Keratinocyte (primary cell): Measurements from ENCODE around the gene BEST3. TPM values are rescaled to one million over a fixed set of nuclear protein-coding genes. Genes with fewer than 3 reads are reported as not detected.

Source experiments
- DNase-seq: peaks from one replicate; pipeline ENCODE4 v3.0.0-alpha.2; 2011; ENCODE audit warnings: low read depth, missing footprints, low spot score
- FAIRE-seq: peaks from 2 replicates; lab custom pipeline; 2011; peaks lifted over from hg19 to GRCh38; lab: Jason Lieb, UNC
- H2AFZ ChIP-seq: 2 replicates; pipeline ENCODE4 v1.6.0; 2012; ENCODE audit warnings: low read length, control low read depth, inconsistent platforms; ENCODE audit not compliant: control insufficient read depth
- H3K27ac ChIP-seq: 2 replicates; pipeline ENCODE4 v1.5.1; 2011; ENCODE audit warnings: low read length; ENCODE audit not compliant: control insufficient read depth, insufficient read depth
- H3K27me3 ChIP-seq: 3 replicates; pipeline ENCODE4 v1.6.0; 2011; ENCODE audit warnings: low read length; ENCODE audit not compliant: control insufficient read depth, insufficient read depth; ENCODE audit errors: extremely low read depth
- H3K36me3 ChIP-seq, 2 experiments: 2 replicates in 1 of 2; 3 replicates in 1 of 2; pipeline ENCODE4 v1.5.1; 2011; ENCODE audit warnings: low read length in 2 of 2, mild to moderate bottlenecking in 1 of 2; ENCODE audit not compliant: control insufficient read depth in 2 of 2, insufficient read depth in 2 of 2; ENCODE audit errors: extremely low read depth in 1 of 2
- H3K4me1 ChIP-seq: 3 replicates; pipeline ENCODE4 v1.5.1; 2011; ENCODE audit warnings: low read length; ENCODE audit not compliant: control insufficient read depth, insufficient read depth; ENCODE audit errors: extremely low read depth
- H3K4me2 ChIP-seq: 3 replicates; pipeline ENCODE4 v1.6.0; 2011; ENCODE audit warnings: low read depth, low read length; ENCODE audit not compliant: control insufficient read depth, insufficient read depth; ENCODE audit errors: extremely low read depth
- H3K4me3 ChIP-seq, 3 experiments: fragments of 200-600 bp in 1 of 3; sonication (generic) in 1 of 3; 2 replicates in 2 of 3; 3 replicates in 1 of 3; pipeline ENCODE4 v1.5.1; 2011 to 2016; ENCODE audit warnings: low read length in 3 of 3, mild to moderate bottlenecking in 3 of 3, control low read depth in 2 of 3, inconsistent platforms in 1 of 3, low read depth in 1 of 3, mixed read lengths in 1 of 3, mixed run types in 1 of 3, moderate library complexity in 1 of 3; ENCODE audit not compliant: control insufficient read depth in 2 of 3, insufficient read depth in 2 of 3; ENCODE audit errors: extremely low read depth in 1 of 3
- H3K79me2 ChIP-seq: 2 replicates; pipeline ENCODE4 v1.6.0; 2012; ENCODE audit warnings: low read length; ENCODE audit not compliant: control insufficient read depth, insufficient read depth
- H3K9ac ChIP-seq: 3 replicates; pipeline ENCODE4 v1.6.0; 2011; ENCODE audit warnings: low read length; ENCODE audit not compliant: control insufficient read depth, insufficient read depth; ENCODE audit errors: extremely low read depth
- H3K9me1 ChIP-seq: 3 replicates; pipeline ENCODE4 v1.6.0; 2011; ENCODE audit warnings: low read length; ENCODE audit not compliant: control insufficient read depth, insufficient read depth; ENCODE audit errors: extremely low read depth
- H3K9me3 ChIP-seq: 2 replicates; pipeline ENCODE4 v1.5.1; 2012; ENCODE audit warnings: low read depth, low read length; ENCODE audit not compliant: control insufficient read depth
- H4K20me1 ChIP-seq: 3 replicates; pipeline ENCODE4 v1.6.0; 2011; ENCODE audit warnings: low read length; ENCODE audit not compliant: control insufficient read depth, insufficient read depth; ENCODE audit errors: extremely low read depth
- EZH2 ChIP-seq: IDR thresholded peaks from one replicate; pipeline ENCODE4 v1.6.1; 2012; ENCODE audit warnings: inconsistent platforms, mild to moderate bottlenecking, low read length, moderate library complexity
- dilution Hi-C: fragments of 300-500 bp; cut with MboI; formaldehyde crosslinking; loops from one replicate; pipeline ENCODE4 v1.7.0; 2020; ENCODE audit warnings: low sequenced_read_pairs; ENCODE audit not compliant: extremely low pct_ligation_motif_present
- polyA plus RNA-seq, 5 experiments: library from polyadenylated mRNA; depleted of rRNA in 3 of 5; stranded (reverse) in 3 of 5; stranded (forward) in 1 of 5; unstranded in 1 of 5; fragments of >200 nt; gene quantifications; 1 replicate in 1 of 5; 2 replicates in 3 of 5; 3 replicates in 1 of 5; pipeline versions ENCODE4 v1.2.1 to v1.2.3, GENCODE V29; 2011 to 2012; ENCODE audit warnings: missing spikeins in 2 of 5, low read depth in 1 of 5, low replicate concordance in 1 of 5
- TF ChIP-seq, protein P1 (sequence below), 3 experiments: IDR thresholded peaks in 1 of 3; conservative IDR thresholded peaks in 1 of 3; optimal IDR thresholded peaks in 1 of 3; 2 replicates in 2 of 3; 3 replicates in 1 of 3; pipeline versions ENCODE3 to v1.5.1; 2011; ENCODE audit warnings: low read length in 3 of 3, mild to moderate bottlenecking in 3 of 3, moderate library complexity in 2 of 3, control low read depth in 1 of 3, inconsistent platforms in 1 of 3; ENCODE audit not compliant: insufficient read depth in 2 of 3; ENCODE audit errors: extremely low read depth in 1 of 3

Gene BEST3
- polyA plus RNA-seq, 1 donor (not counting 4 experiments of a cell fraction or from before 2014, with no cell fraction given), result 0.07 TPM

DNA sequence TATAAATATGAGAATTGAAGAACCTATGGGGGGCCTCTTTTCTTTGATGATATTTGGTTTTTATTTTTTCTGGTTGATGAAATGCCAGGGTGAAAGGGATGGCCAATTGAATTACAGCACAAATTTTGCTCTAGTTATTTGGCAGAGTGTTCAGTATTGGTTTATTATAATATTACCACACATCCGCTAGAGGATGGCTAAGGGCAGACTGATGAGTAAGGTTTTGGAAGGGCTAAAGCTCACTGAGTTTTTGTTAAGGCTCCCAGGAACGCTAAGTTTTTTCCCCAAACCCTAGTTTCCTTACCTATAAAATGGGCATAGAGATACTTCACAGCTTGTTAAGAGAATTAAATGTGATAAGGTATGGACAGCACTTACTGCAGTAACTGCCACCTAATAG is 54.1 kb downstream of the BEST3 start:
- H3K4me1 ChIP-seq, result peaks cover 7% of the 10 kb centered on the region
- FAIRE-seq (no peak), DNase-seq (no peak)
- H3K4me3 ChIP-seq, result no peak overlapping the region
- H3K9me1 ChIP-seq, result no peaks in the 10 kb centered on the region
- H3K9me3 ChIP-seq, result no peaks in the 10 kb centered on the region
- H3K27ac ChIP-seq, result no peak overlapping the region
- no peaks in the 10 kb centered on the region for H3K79me2 ChIP-seq
- H3K36me3 ChIP-seq, result no peaks in the 10 kb centered on the region
- no peak overlapping the region for H3K4me2 ChIP-seq
- no peak overlapping the region for H2AFZ ChIP-seq
- TF ChIP-seq, protein P1, sequence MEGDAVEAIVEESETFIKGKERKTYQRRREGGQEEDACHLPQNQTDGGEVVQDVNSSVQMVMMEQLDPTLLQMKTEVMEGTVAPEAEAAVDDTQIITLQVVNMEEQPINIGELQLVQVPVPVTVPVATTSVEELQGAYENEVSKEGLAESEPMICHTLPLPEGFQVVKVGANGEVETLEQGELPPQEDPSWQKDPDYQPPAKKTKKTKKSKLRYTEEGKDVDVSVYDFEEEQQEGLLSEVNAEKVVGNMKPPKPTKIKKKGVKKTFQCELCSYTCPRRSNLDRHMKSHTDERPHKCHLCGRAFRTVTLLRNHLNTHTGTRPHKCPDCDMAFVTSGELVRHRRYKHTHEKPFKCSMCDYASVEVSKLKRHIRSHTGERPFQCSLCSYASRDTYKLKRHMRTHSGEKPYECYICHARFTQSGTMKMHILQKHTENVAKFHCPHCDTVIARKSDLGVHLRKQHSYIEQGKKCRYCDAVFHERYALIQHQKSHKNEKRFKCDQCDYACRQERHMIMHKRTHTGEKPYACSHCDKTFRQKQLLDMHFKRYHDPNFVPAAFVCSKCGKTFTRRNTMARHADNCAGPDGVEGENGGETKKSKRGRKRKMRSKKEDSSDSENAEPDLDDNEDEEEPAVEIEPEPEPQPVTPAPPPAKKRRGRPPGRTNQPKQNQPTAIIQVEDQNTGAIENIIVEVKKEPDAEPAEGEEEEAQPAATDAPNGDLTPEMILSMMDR (optimal IDR thresholded peaks at IDR 0.05 in 1 of 3, IDR thresholded peaks at IDR 0.05 in 1 of 3, conservative IDR thresholded peaks at IDR 0.05 in 1 of 3; ENCODE audit: extremely low read depth in 1 of 3, insufficient read depth in 2 of 3, low read length in 3 of 3), result no peak
- no peak for TF ChIP-seq EZH2
- dilution Hi-C loops, result no loop called here
- no peaks in the 10 kb centered on the region for H3K27me3 ChIP-seq
- H4K20me1 ChIP-seq, result no peaks in the 10 kb centered on the region
- no peak overlapping the region for H3K9ac ChIP-seq

DNA sequence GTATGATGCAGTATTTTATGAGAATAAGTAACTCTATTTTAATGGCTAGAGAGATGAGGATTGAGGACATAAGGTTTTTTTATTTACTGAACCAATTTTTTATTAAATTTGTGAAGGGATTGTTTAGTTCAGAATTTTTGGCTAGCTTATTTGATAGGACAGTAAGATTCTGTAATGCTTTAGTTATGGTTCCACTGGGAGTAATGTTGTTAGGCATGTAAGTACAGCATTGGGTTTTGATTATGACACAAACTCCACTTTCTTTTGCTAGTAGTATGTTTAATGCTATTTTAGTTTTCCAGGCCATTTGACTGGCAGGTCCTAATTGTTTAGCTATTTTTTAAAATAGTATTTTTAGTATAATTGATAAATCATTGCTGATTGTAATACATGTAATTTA is 54.6 kb downstream of the BEST3 start:
- no peak overlapping the region for H3K4me3 ChIP-seq
- no peaks in the 10 kb centered on the region for H3K79me2 ChIP-seq
- no peaks in the 10 kb centered on the region for H3K9me3 ChIP-seq
- H3K27me3 ChIP-seq, result no peaks in the 10 kb centered on the region
- TF ChIP-seq, protein P1 (optimal IDR thresholded peaks at IDR 0.05 in 1 of 3, IDR thresholded peaks at IDR 0.05 in 1 of 3, conservative IDR thresholded peaks at IDR 0.05 in 1 of 3; ENCODE audit: extremely low read depth in 1 of 3, insufficient read depth in 2 of 3, low read length in 3 of 3), result no peak
- no peak for TF ChIP-seq EZH2
- H3K4me2 ChIP-seq, result no peak overlapping the region
- no peaks in the 10 kb centered on the region for H4K20me1 ChIP-seq
- DNase-seq, result no peak
- H3K9ac ChIP-seq, result no peak overlapping the region
- no peaks in the 10 kb centered on the region for H3K9me1 ChIP-seq
- dilution Hi-C loops, result no loop called here
- H2AFZ ChIP-seq, result no peak overlapping the region
- no peak for FAIRE-seq
- no peaks in the 10 kb centered on the region for H3K36me3 ChIP-seq
- H3K27ac ChIP-seq, result no peak overlapping the region
- H3K4me1 ChIP-seq, result peaks cover 7% of the 10 kb centered on the region
